KMS-11 (cell line): Measurements from ENCODE around the gene JPH4.
"Not testable (repeated sequence)": the region's sequence is repeated elsewhere in the genome, so short reads cannot be mapped to it uniquely, and the experiment has no call there.

Source experiments
- H2AFZ ChIP-seq: fragments of 200-600 bp; sonication (generic); 2 replicates; pipeline ENCODE4 v1.6.1; 2016; ENCODE audit warnings: antibody characterized with exemption, mixed run types, low read depth
- H3K27ac ChIP-seq: fragments of 200-600 bp; sonication (generic); 2 replicates; pipeline ENCODE4 v1.6.1; 2016; ENCODE audit warnings: mild to moderate bottlenecking, mixed run types
- H3K27me3 ChIP-seq: fragments of 200-600 bp; sonication (generic); 2 replicates; pipeline ENCODE4 v1.6.1; 2017; ENCODE audit warnings: mild to moderate bottlenecking, low read depth, mixed run types, moderate library complexity; ENCODE audit not compliant: insufficient read depth
- H3K36me3 ChIP-seq: fragments of 200-600 bp; sonication (generic); 2 replicates; pipeline ENCODE4 v1.6.1; 2017; ENCODE audit warnings: mild to moderate bottlenecking, mixed run types; ENCODE audit not compliant: insufficient read depth
- H3K4me1 ChIP-seq: fragments of 200-600 bp; sonication (generic); 2 replicates; pipeline ENCODE4 v1.6.1; 2016; ENCODE audit warnings: mild to moderate bottlenecking, low read depth, mixed run types; ENCODE audit not compliant: poor library complexity, severe bottlenecking
- H3K4me2 ChIP-seq: fragments of 200-600 bp; sonication (generic); 2 replicates; pipeline ENCODE4 v1.7.0; 2016; ENCODE audit warnings: mild to moderate bottlenecking, mixed run types
- H3K4me3 ChIP-seq: fragments of 200-600 bp; sonication (generic); IDR thresholded peaks from 2 replicates; pipeline ENCODE4 v1.6.1; 2017; ENCODE audit warnings: low read depth, low read length, mixed read lengths; ENCODE audit not compliant: insufficient read depth
- H3K79me2 ChIP-seq: fragments of 200-600 bp; sonication (generic); 2 replicates; pipeline ENCODE4 v1.6.1; 2016; ENCODE audit warnings: low read depth, mixed run types; ENCODE audit not compliant: insufficient read depth
- H3K9ac ChIP-seq: fragments of 200-600 bp; sonication (generic); 2 replicates; pipeline ENCODE4 v1.6.1; 2016; ENCODE audit warnings: mild to moderate bottlenecking, mixed run types
- H4K20me1 ChIP-seq: fragments of 200-600 bp; sonication (generic); 2 replicates; pipeline ENCODE4 v1.6.1; 2016; ENCODE audit warnings: mild to moderate bottlenecking, mixed run types; ENCODE audit not compliant: insufficient read depth
- CTCF ChIP-seq: fragments of 200-600 bp; sonication (generic); conservative IDR thresholded peaks from 2 replicates; pipeline ENCODE4 v1.6.1; 2017; ENCODE audit warnings: low read depth, mild to moderate bottlenecking, antibody characterized with exemption, low read length, moderate library complexity, mixed read lengths

JPH4 gene

GRCh38 chr14:23610815-23611289 is 32.3 kb upstream of the JPH4 start:
- TF ChIP-seq CTCF = no peak
- H3K9ac ChIP-seq = no peak overlapping the region
- H4K20me1 ChIP-seq = no peaks in the 10 kb centered on the region
- H3K4me1 ChIP-seq = no peaks in the 10 kb centered on the region
- H3K27ac ChIP-seq = no peak overlapping the region
- H3K4me3 ChIP-seq = no peak overlapping the region
- no peaks in the 10 kb centered on the region for H3K79me2 ChIP-seq
- no peak overlapping the region for H3K4me2 ChIP-seq
- no peaks in the 10 kb centered on the region for H3K36me3 ChIP-seq
- H2AFZ ChIP-seq = no peak overlapping the region
- no peaks in the 10 kb centered on the region for H3K27me3 ChIP-seq

- no peak overlapping the region for H3K4me3 ChIP-seq
- H3K9ac ChIP-seq = no peak overlapping the region
- H4K20me1 ChIP-seq = no peaks in the 10 kb centered on the region
- H3K4me2 ChIP-seq = no peak overlapping the region
- H3K79me2 ChIP-seq = no peaks in the 10 kb centered on the region
- no peak for TF ChIP-seq CTCF
- H3K27ac ChIP-seq = no peak overlapping the region
- H3K27me3 ChIP-seq = no peaks in the 10 kb centered on the region
- H3K4me1 ChIP-seq = no peaks in the 10 kb centered on the region
- no peak overlapping the region for H2AFZ ChIP-seq
- H3K36me3 ChIP-seq = no peaks in the 10 kb centered on the region
These were observed 31.7 kb upstream of the JPH4 start for GRCh38 chr14:23610090-23610814.

GRCh38 chr14:23609411-23610089 is 31.0 kb upstream of the JPH4 start:
- not testable (repeated sequence) for H3K4me2 ChIP-seq, H3K27me3 ChIP-seq, H3K36me3 ChIP-seq, H3K4me3 ChIP-seq, H3K79me2 ChIP-seq, H4K20me1 ChIP-seq, H3K4me1 ChIP-seq, H2AFZ ChIP-seq, H3K27ac ChIP-seq, H3K9ac ChIP-seq

- no peak for TF ChIP-seq CTCF
- Histone ChIP-seq H2AFZ (no peak overlapping the region), H3K36me3 (no peaks in the 10 kb centered on the region), H3K79me2 (no peaks in the 10 kb centered on the region), H3K4me2 (no peak overlapping the region), H3K9ac (no peak overlapping the region), H3K4me1 (no peaks in the 10 kb centered on the region), H4K20me1 (no peaks in the 10 kb centered on the region), H3K27me3 (no peaks in the 10 kb centered on the region), H3K4me3 (no peak overlapping the region), H3K27ac (no peak overlapping the region)
These were observed 30.4 kb upstream of the JPH4 start for GRCh38 chr14:23609001-23609400.

- TF ChIP-seq CTCF = no peak
- Histone ChIP-seq H3K4me3 (no peak overlapping the region), H3K9ac (no peak overlapping the region), H3K27me3 (no peaks in the 10 kb centered on the region), H2AFZ (no peak overlapping the region), H3K4me2 (no peak overlapping the region), H3K79me2 (no peaks in the 10 kb centered on the region), H3K36me3 (no peaks in the 10 kb centered on the region), H3K4me1 (no peaks in the 10 kb centered on the region), H4K20me1 (no peaks in the 10 kb centered on the region), H3K27ac (no peak overlapping the region)
These were observed 29.9 kb upstream of the JPH4 start for GRCh38 chr14:23608454-23608853.
